Measurements from ENCODE around the gene MAB21L1. TPM values are rescaled to one million over a fixed set of nuclear protein-coding genes. Genes with fewer than 3 reads are reported as not detected.

MAB21L1 gene
- total and polyA plus RNA-seq, 12 donors = 0.08 to 0.49 (median 0.26) TPM; not detected in 1

GRCh38 chr13:35514801-35515502 is 38.5 kb upstream of the MAB21L1 start:
- intact Hi-C loops (cut with DNase I) = no loop called here
- Histone ChIP-seq H3K27ac (no peak overlapping the region), H3K4me3 (no peak overlapping the region), H3K36me3 (no peaks in the 10 kb centered on the region), H3K4me1 (peaks cover 0 to 12% (median 0%) of the 10 kb centered on the region in 9 donors), H3K27me3 (no peaks in the 10 kb centered on the region), H3K9me3 (no peaks in the 10 kb centered on the region)
- TF ChIP-seq, protein P1, sequence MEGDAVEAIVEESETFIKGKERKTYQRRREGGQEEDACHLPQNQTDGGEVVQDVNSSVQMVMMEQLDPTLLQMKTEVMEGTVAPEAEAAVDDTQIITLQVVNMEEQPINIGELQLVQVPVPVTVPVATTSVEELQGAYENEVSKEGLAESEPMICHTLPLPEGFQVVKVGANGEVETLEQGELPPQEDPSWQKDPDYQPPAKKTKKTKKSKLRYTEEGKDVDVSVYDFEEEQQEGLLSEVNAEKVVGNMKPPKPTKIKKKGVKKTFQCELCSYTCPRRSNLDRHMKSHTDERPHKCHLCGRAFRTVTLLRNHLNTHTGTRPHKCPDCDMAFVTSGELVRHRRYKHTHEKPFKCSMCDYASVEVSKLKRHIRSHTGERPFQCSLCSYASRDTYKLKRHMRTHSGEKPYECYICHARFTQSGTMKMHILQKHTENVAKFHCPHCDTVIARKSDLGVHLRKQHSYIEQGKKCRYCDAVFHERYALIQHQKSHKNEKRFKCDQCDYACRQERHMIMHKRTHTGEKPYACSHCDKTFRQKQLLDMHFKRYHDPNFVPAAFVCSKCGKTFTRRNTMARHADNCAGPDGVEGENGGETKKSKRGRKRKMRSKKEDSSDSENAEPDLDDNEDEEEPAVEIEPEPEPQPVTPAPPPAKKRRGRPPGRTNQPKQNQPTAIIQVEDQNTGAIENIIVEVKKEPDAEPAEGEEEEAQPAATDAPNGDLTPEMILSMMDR (IDR thresholded peaks at IDR 0.05) = no peak
- ATAC-seq (no peak), DNase-seq (no peak)
- WGBS, 2 donors = 83 to 86% methylated on average over 6 of the region's 6 CpGs

DNA sequence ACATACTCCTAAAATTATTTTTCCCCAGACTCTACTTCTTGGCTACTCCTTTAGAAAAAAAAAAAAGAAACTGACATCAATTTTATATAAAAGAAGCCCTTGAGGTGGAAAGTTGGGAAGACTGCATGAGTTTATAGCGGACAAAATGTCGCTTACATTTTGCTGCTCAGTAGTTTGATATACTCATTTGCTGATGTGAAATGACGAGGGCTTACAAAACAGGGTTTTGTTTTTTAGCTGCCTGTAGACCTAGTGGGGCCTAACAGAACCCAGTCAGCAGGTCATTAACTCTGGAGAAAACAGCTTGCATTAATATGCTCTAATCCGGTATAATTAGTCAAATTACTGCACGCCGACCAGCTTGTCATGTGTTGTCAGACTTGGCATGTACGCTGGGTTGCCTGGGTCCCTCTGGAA is 37.6 kb upstream of the MAB21L1 start:
- Histone ChIP-seq H3K36me3 (no peaks in the 10 kb centered on the region), H3K4me1 (peaks cover 0 to 12% (median 0%) of the 10 kb centered on the region in 9 donors), H3K9me3 (no peaks in the 10 kb centered on the region), H3K4me3 (no peak overlapping the region), H3K27me3 (no peaks in the 10 kb centered on the region), H3K27ac (no peak overlapping the region)
- 90 to 92% methylated on average over 7 of the region's 7 CpGs for WGBS, 2 donors
- ATAC-seq = no peak
- intact Hi-C loops (cut with DNase I) = no loop called here
- no peak for DNase-seq
- TF ChIP-seq, protein P1 (IDR thresholded peaks at IDR 0.05) = no peak

DNA sequence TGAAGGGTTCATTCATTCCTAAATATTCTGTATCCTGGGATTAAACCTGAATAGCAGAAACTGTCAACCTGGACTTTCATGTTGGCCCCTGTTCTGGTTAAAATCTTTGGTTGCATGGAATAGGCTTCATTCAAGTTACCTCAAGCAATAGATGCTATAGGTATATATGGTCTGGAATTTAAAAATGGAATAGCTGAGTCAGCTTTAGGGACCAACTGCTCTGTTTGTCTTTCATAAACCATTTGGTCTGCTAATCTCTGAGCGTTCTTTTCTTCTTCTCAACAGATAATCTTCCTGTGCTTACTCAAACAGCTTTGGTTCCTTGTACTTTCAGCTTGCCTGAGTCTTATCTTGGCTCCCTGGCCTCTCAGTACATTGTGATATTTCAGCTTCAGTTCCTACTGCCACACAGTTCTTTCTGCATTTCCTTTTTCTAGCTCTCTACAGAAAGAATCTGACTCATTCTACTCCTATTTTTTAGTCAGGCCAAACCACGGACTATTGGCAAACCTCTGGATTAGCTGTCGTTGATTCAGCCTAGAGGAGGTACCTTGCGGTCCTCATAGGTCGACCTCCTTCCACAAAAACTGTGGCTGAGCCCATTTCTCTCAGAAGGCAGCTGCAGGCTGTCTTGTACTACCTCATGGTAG is 35.9 kb upstream of the MAB21L1 start:
- H3K9me3 ChIP-seq = no peaks in the 10 kb centered on the region
- intact Hi-C loops (cut with DNase I) = no loop called here
- ATAC-seq (peak in 7 of 8 donors; percentile 42 to 76 (median 61)), DNase-seq (no peak)
- H3K4me3 ChIP-seq = no peak overlapping the region
- peak overlapping the region in 1 of 10 donors; percentile 31 for H3K27ac ChIP-seq
- H3K36me3 ChIP-seq = no peaks in the 10 kb centered on the region
- TF ChIP-seq, protein P1 (IDR thresholded peaks at IDR 0.05) = no peak
- peaks cover 0 to 12% (median 0%) of the 10 kb centered on the region in 9 donors for H3K4me1 ChIP-seq
- H3K27me3 ChIP-seq = no peaks in the 10 kb centered on the region
- WGBS, 2 donors = 43 to 72% methylated on average over 5 of the region's 5 CpGs

- H3K9me3 ChIP-seq = no peaks in the 10 kb centered on the region
- no peak overlapping the region for H3K4me3 ChIP-seq
- H3K36me3 ChIP-seq = no peaks in the 10 kb centered on the region
- TF ChIP-seq, protein P1 (IDR thresholded peaks at IDR 0.05) = no peak
- intact Hi-C loops (cut with DNase I) = no loop called here
- WGBS, 2 donors = 63 to 76% methylated on average over 3 of the region's 3 CpGs
- ATAC-seq = no peak
- H3K4me1 ChIP-seq = peaks cover 0 to 10% (median 0%) of the 10 kb centered on the region in 9 donors
- no peak for DNase-seq
- no peak overlapping the region for H3K27ac ChIP-seq
- no peaks in the 10 kb centered on the region for H3K27me3 ChIP-seq
Measured at GRCh38 chr13:35502456-35502855, 26.0 kb upstream of the MAB21L1 start.
